Cardiac muscle cell (in vitro differentiated cells and primary cell): ENCODE measurements around the gene PRDX6. TPM values are rescaled to one million over a fixed set of nuclear protein-coding genes. Genes with fewer than 3 reads are reported as not detected.
A peak's percentile ranks its signal among the peaks of the same experiment; 100 is the strongest.
"Not testable (repeated sequence)": the region's sequence is repeated elsewhere in the genome, so short reads cannot be mapped to it uniquely, and the experiment has no call there.

ENCODE experiments used
- DNase-seq, 2 donors: peaks; one replicate each; pipeline versions ENCODE4 v3.0.0 to v3.0.0-alpha.2; 2010 to 2017; ENCODE audit warnings: low read depth in 1 of 2, low spot score in 1 of 2
- H3K27ac ChIP-seq: fragments of 200-600 bp; sonication (generic); 2 replicates; pipeline ENCODE4 v1.5.1; 2016
- H3K27me3 ChIP-seq: fragments of 200-600 bp; sonication (generic); 2 replicates; pipeline ENCODE4 v1.6.0; 2016; ENCODE audit warnings: control low read depth
- H3K36me3 ChIP-seq: fragments of 200-600 bp; sonication (generic); 2 replicates; pipeline ENCODE4 v1.5.1; 2016; ENCODE audit warnings: control low read depth
- H3K4me1 ChIP-seq: fragments of 200-600 bp; sonication (generic); 2 replicates; pipeline ENCODE4 v1.8.1; 2017; ENCODE audit warnings: low read depth, mild to moderate bottlenecking, mixed run types
- H3K4me3 ChIP-seq: fragments of 200-600 bp; sonication (generic); 2 replicates; pipeline ENCODE4 v1.5.1; 2016; ENCODE audit warnings: mild to moderate bottlenecking
- H3K9me3 ChIP-seq: fragments of 200-600 bp; sonication (generic); 2 replicates; pipeline ENCODE4 v1.5.1; 2017; ENCODE audit warnings: low read depth, mild to moderate bottlenecking, control low read depth
- CTCF ChIP-seq: IDR thresholded peaks from 2 replicates; pipeline ENCODE4 v1.5.1; 2012; ENCODE audit warnings: low read depth, mild to moderate bottlenecking, low read length
- polyA plus RNA-seq: library from polyadenylated mRNA; unstranded; fragments of >200 nt; fragmentation: Nextera tagmentation; extraction: Ambion mirVana; gene quantifications from 2 replicates; pipeline ENCODE4 v1.2.1, GENCODE V29; 2016
- total RNA-seq: library from RNA; depleted of rRNA; stranded (reverse); fragments of >200 nt; gene quantifications from 2 replicates; pipeline ENCODE4 v1.2.3, GENCODE V29; 2016

Gene PRDX6
- total and polyA plus RNA-seq, 2 experiments from 2014 or later = 383 to 433 TPM

GRCh38 chr1:173484276-173484675 is 7.1 kb downstream of the PRDX6 start:
- Histone ChIP-seq H3K36me3 (peaks cover 89% of the 10 kb centered on the region), H3K27me3 (no peaks in the 10 kb centered on the region), H3K4me1 (no peaks in the 10 kb centered on the region), H3K9me3 (no peaks in the 10 kb centered on the region), H3K4me3 (no peak overlapping the region), H3K27ac (no peak overlapping the region)
- DNase-seq = no peak
- no peak for TF ChIP-seq CTCF

- DNase-seq = no peak
- no peak for TF ChIP-seq CTCF
- Histone ChIP-seq H3K27me3 (no peaks in the 10 kb centered on the region), H3K9me3 (no peaks in the 10 kb centered on the region), H3K36me3 (peaks cover 86% of the 10 kb centered on the region), H3K4me3 (no peak overlapping the region), H3K4me1 (no peaks in the 10 kb centered on the region), H3K27ac (no peak overlapping the region)
Measured at GRCh38 chr1:173485401-173485800, 8.3 kb downstream of the PRDX6 start.

GRCh38 chr1:173488001-173488400 is 10.9 kb downstream of the PRDX6 start:
- Histone ChIP-seq H3K36me3 (peaks cover 60% of the 10 kb centered on the region), H3K27ac (no peak overlapping the region), H3K27me3 (no peaks in the 10 kb centered on the region), H3K4me1 (no peaks in the 10 kb centered on the region), H3K4me3 (no peak overlapping the region), H3K9me3 (no peaks in the 10 kb centered on the region)
- TF ChIP-seq CTCF = no peak
- no peak for DNase-seq

GRCh38 chr1:173489149-173489600 is 12.0 kb downstream of the PRDX6 start:
- Histone ChIP-seq H3K4me1 (no peaks in the 10 kb centered on the region), H3K27ac (peak overlapping the region; percentile 66), H3K9me3 (no peaks in the 10 kb centered on the region)

DNA sequence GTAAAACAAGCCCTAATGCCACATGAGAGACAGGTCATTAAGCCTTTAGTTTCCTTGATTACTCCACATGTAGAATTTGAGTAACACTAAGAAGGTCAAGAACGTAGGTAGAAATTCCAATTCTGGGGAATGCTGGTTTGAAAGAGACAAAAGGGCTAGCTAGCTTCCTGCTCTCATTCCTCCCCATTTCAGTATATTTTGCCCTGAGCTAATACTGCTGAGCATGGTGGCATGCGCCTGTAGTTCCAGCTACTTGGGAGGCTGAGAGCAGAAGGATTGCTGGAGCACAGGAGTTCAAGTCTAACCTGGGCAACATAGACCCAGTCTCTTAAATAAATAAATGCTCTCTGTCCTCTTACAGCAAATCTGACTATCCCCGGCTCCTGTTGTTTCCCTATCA is 12.8 kb downstream of the PRDX6 start:
- H3K36me3 ChIP-seq = peaks cover 43% of the 10 kb centered on the region
- no peaks in the 10 kb centered on the region for H3K27me3 ChIP-seq
- H3K4me3 ChIP-seq = no peak overlapping the region
- H3K9me3 ChIP-seq = no peaks in the 10 kb centered on the region
- no peaks in the 10 kb centered on the region for H3K4me1 ChIP-seq
- no peak overlapping the region for H3K27ac ChIP-seq
- TF ChIP-seq CTCF = no peak
- DNase-seq = no peak

More at GRCh38 chr1:173489149-173489600, 12.0 kb downstream of the PRDX6 start:
- DNase-seq = peak in 1 of 2 donors; percentile 37
- no peak for TF ChIP-seq CTCF
- Histone ChIP-seq H3K36me3 (peaks cover 51% of the 10 kb centered on the region), H3K27me3 (no peaks in the 10 kb centered on the region), H3K4me3 (no peak overlapping the region)

- no peak overlapping the region for H3K27ac ChIP-seq
- DNase-seq = no peak
- no peaks in the 10 kb centered on the region for H3K27me3 ChIP-seq
- H3K36me3 ChIP-seq = peaks cover 27% of the 10 kb centered on the region
- no peaks in the 10 kb centered on the region for H3K9me3 ChIP-seq
- no peak overlapping the region for H3K4me3 ChIP-seq
- no peak for TF ChIP-seq CTCF
- no peaks in the 10 kb centered on the region for H3K4me1 ChIP-seq
Measured at GRCh38 chr1:173491508-173491907, 14.4 kb downstream of the PRDX6 start.

- not testable (repeated sequence) for H3K27me3 ChIP-seq, H3K4me1 ChIP-seq, H3K9me3 ChIP-seq, DNase-seq, H3K4me3 ChIP-seq, H3K27ac ChIP-seq
- H3K36me3 ChIP-seq = peaks cover 11% of the 10 kb centered on the region
Measured at GRCh38 chr1:173493125-173493524, 16.0 kb downstream of the PRDX6 start.
